ENCODE results near the gene NME7. TPM values are rescaled to one million over a fixed set of nuclear protein-coding genes. Genes with fewer than 3 reads are reported as not detected.
"Not testable (repeated sequence)": the region's sequence is repeated elsewhere in the genome, so short reads cannot be mapped to it uniquely, and the experiment has no call there.

The NME7 gene, protein sequence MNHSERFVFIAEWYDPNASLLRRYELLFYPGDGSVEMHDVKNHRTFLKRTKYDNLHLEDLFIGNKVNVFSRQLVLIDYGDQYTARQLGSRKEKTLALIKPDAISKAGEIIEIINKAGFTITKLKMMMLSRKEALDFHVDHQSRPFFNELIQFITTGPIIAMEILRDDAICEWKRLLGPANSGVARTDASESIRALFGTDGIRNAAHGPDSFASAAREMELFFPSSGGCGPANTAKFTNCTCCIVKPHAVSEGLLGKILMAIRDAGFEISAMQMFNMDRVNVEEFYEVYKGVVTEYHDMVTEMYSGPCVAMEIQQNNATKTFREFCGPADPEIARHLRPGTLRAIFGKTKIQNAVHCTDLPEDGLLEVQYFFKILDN
- 10 to 100 TPM; 20.1 to 39.9 (median 32.1) TPM for total RNA-seq
- 10 to 100 TPM in 1 of 3 donors, 1 to 10 TPM in 2; 4.4 to 10.9 (median 4.8) TPM for polyA plus RNA-seq

DNA sequence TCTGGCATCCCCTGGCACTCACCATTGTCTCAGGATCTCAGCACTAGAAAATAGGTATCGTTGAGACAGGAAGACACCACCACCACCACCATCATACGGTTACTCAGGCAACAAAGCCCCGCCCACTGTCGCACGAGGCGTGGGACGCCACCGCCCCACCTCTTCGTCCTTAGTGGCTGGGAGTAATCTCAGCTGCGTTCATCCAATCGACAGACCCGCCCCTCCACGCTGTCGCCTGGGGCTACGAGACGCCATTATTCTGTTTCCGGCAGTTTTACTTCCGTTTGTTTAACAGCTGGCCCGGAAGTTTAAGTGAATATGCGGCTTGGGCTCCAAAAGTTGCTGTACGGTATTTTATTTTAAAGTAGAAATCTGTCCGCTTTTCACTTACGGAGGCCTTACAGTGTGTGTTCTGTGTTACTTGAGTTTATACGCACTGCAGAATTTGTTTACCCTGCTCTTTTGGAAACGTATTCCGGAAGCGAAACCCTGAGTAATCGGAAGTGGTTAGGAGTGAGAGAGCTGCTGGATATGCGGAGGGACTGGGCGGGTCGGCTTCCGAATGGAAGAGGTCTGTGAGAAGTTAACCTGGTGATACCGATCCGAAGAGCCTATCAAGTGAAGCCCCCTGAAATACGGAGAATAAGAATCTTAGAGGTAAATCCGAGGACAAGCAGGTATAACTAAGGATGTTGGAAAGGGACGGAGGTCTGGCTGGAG, at the start of gene NME7, which contains the start of gene BLZF1:
Gene NME7, minus strand, starts transcription at position 112 of the 720 bp plus-strand sequence. Its CDS starts 87 bp downstream, at position 25.
Gene BLZF1, plus strand, starts transcription at position 510 of the 720 bp plus-strand sequence. CDS start 1,328 bp downstream, outside the sequence.
- TF ChIP-seq EP300 (IDR thresholded peaks at IDR 0.05) (peak in 1 of 4 donors; percentile 32), POLR2AphosphoS5 (IDR thresholded peaks at IDR 0.05) (peak; percentile 47 to 58 (median 52)), POLR2A (IDR thresholded peaks at IDR 0.05) (peak in 1 of 2 donors; percentile 43)
- TF ChIP-seq, protein P1, sequence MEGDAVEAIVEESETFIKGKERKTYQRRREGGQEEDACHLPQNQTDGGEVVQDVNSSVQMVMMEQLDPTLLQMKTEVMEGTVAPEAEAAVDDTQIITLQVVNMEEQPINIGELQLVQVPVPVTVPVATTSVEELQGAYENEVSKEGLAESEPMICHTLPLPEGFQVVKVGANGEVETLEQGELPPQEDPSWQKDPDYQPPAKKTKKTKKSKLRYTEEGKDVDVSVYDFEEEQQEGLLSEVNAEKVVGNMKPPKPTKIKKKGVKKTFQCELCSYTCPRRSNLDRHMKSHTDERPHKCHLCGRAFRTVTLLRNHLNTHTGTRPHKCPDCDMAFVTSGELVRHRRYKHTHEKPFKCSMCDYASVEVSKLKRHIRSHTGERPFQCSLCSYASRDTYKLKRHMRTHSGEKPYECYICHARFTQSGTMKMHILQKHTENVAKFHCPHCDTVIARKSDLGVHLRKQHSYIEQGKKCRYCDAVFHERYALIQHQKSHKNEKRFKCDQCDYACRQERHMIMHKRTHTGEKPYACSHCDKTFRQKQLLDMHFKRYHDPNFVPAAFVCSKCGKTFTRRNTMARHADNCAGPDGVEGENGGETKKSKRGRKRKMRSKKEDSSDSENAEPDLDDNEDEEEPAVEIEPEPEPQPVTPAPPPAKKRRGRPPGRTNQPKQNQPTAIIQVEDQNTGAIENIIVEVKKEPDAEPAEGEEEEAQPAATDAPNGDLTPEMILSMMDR (IDR thresholded peaks at IDR 0.05), result no peak
- 0% methylated on average over 37 of the region's 37 CpGs for WGBS, 2 donors
- H3K27ac ChIP-seq, result peak within 1 kb of the TSS; percentile 78 to 83 (median 82)
- H3K27me3 ChIP-seq, result no peaks in the 10 kb centered on the region
- peak; percentile 98 for DNase-seq
- H3K4me1 ChIP-seq, result peaks cover 2 to 33% (median 26%) of the 10 kb centered on the region in 4 donors
- peaks cover 0 to 33% (median 2%) of the 10 kb centered on the region in 4 donors for H3K36me3 ChIP-seq
- peak within 1 kb of the TSS; percentile 59 to 72 (median 66) for H3K4me3 ChIP-seq
- no peaks in the 10 kb centered on the region for H3K9me3 ChIP-seq
- intact Hi-C loops (cut with DNase I), result loop anchor here (5.0 kb wide), 3 partner anchors 119 to 1026 kb away; partner anchors contain the start of gene SLC19A2

DNA sequence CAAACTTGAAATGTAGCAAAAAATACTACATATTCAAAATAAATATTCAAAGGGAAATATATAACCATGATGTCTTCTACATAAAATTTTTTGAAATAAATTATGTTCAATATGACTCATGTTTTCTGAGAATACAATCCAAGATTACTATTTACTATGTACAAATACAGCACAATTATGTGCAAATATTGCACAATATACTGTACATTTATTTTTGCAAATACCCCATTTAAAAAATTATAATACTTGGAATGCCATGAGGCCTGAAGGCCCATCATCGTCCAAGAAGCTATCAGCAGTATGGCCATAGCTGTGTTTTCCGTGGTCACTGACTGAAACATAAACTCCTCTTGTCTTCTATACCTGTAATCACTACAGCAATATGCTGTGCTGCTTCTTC, 47.4 kb upstream of the NME7 start:
- WGBS, 2 donors, result 86 to 93% methylated on average over 2 of the region's 2 CpGs
- Histone ChIP-seq H3K4me3 (no peak overlapping the region), H3K27me3 (no peaks in the 10 kb centered on the region), H3K4me1 (no peaks in the 10 kb centered on the region), H3K9me3 (peaks cover 0 to 8% (median under 1%) of the 10 kb centered on the region in 4 donors), H3K27ac (no peak overlapping the region), H3K36me3 (no peaks in the 10 kb centered on the region)
- intact Hi-C loops (cut with DNase I), result no loop called here
- no peak for TF ChIP-seq POLR2A (IDR thresholded peaks at IDR 0.05)
- TF ChIP-seq, protein P1 (IDR thresholded peaks at IDR 0.05), result no peak
- DNase-seq, result no peak

DNA sequence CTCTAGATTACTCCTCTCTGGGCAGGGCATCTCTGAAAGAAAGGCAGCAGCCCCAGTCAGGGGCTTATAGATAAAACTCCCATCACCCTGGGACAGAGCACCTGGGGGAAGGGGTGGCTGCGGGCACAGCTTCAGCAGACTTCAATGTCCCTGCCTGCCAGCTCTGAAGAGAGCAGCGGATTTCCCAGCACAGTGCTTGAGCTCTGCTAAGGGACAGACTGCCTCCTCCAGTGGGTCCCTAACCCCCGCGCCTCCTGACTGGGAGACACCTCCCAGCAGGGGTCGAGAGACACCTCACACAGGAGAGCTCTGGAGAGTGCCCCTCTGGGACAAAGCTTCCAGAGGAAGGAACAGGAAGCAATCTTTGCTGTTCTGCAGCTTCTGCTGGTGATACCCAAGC, 40.7 kb upstream of the NME7 start:
- H3K9me3 ChIP-seq, result peaks cover 0 to 16% (median 6%) of the 10 kb centered on the region in 4 donors
- intact Hi-C loops (cut with DNase I); H3K4me3 ChIP-seq; DNase-seq; H3K36me3 ChIP-seq; H3K4me1 ChIP-seq; H3K27ac ChIP-seq; H3K27me3 ChIP-seq: not testable (repeated sequence)
- WGBS, 2 donors, result 92 to 93% methylated on average over 5 of the region's 5 CpGs

DNA sequence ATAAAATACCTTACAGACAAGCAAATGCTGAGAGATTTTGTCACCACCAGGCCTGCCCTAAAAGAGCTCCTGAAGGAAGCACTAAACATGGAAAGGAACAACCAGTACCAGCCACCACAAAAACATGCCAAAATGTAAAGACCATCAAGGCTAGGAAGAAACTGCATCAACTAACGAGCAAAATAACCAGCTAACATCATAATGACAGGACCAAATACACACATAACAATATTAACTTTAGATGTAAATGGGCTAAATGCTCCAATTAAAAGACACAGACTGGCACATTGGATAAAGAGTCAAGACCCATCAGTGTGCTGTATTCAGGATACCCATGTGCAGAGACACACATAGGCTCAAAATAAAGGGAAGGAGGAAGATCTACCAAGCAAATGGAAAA, 35.0 kb upstream of the NME7 start:
- 93 to 94% methylated on average over 1 of the region's 1 CpG for WGBS, 2 donors
- DNase-seq; intact Hi-C loops (cut with DNase I); H3K4me1 ChIP-seq; H3K9me3 ChIP-seq; H3K27ac ChIP-seq; H3K27me3 ChIP-seq; H3K4me3 ChIP-seq: not testable (repeated sequence)
- peaks cover 0 to 10% (median 0%) of the 10 kb centered on the region in 4 donors for H3K36me3 ChIP-seq

DNA sequence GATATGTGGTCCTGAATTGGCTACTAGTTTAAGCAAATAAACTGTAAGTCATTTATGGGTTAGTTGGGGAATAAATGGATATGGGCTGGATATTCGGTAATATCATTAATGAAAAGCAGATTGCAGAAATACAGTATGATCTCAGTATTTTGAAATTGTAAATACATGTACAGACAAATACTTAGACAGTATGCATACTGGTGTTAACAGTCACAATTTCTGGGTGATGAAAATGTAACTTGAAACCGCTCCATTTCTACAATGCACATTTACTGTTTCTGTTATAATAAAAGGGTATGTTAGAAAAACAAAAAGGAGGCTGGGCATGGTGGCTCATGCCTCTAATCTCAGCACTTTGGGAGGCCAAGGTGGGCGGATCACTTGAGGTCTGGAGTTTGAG, 28.4 kb upstream of the NME7 start:
- no peak overlapping the region for H3K4me3 ChIP-seq
- WGBS, 2 donors, result 96 to 98% methylated on average over 3 of the region's 3 CpGs
- intact Hi-C loops (cut with DNase I), result no loop called here
- no peak for DNase-seq
- no peaks in the 10 kb centered on the region for H3K27me3 ChIP-seq
- TF ChIP-seq POLR2A (IDR thresholded peaks at IDR 0.05) (no peak), POLR2AphosphoS5 (IDR thresholded peaks at IDR 0.05) (no peak), EP300 (IDR thresholded peaks at IDR 0.05) (no peak)
- TF ChIP-seq, protein P1 (IDR thresholded peaks at IDR 0.05), result no peak
- H3K4me1 ChIP-seq, result no peaks in the 10 kb centered on the region
- H3K9me3 ChIP-seq, result no peaks in the 10 kb centered on the region
- H3K27ac ChIP-seq, result no peak overlapping the region
- H3K36me3 ChIP-seq, result peaks cover 0 to 69% (median 10%) of the 10 kb centered on the region in 4 donors

Measured in sigmoid colon (tissue), 7 donors.